Loucy (cell line): ENCODE results near the gene ABCA10.

Experiments used
- CTCF ChIP-seq: fragments of 200-600 bp; sonication (generic); conservative IDR thresholded peaks from 2 replicates; pipeline ENCODE4 v1.5.1; 2014; ENCODE audit warnings: mild to moderate bottlenecking, antibody characterized with exemption, low read length
- EZH2phosphoT487 ChIP-seq: fragments of 200-600 bp; IDR thresholded peaks from 2 replicates; pipeline ENCODE4 v1.6.1; 2018; ENCODE audit warnings: antibody characterized with exemption, mild to moderate bottlenecking, moderate library complexity, borderline replicate concordance

- no peak for TF ChIP-seq CTCF
- TF ChIP-seq EZH2phosphoT487: no peak
Observed at GRCh38 chr17:69103557-69104233, 124.9 kb downstream of the ABCA10 start.
